Muscle layer of colon (tissue), 2 donors: ENCODE measurements around the gene NTN3.
"Not testable (repeated sequence)": the region's sequence is repeated elsewhere in the genome, so short reads cannot be mapped to it uniquely, and the experiment has no call there.

ENCODE experiments used
- H3K27ac ChIP-seq: one replicate; pipeline ENCODE4 v1.7.0; 2013; ENCODE audit warnings: low read depth, mild to moderate bottlenecking, low read length, moderate library complexity
- H3K27me3 ChIP-seq, 2 donors: one replicate each; pipeline ENCODE4 v1.7.0; 2013; ENCODE audit warnings: low read length in 2 of 2, mild to moderate bottlenecking in 2 of 2; ENCODE audit not compliant: insufficient read depth in 2 of 2, control insufficient read depth in 1 of 2
- H3K36me3 ChIP-seq: one replicate; pipeline ENCODE4 v1.7.0; 2013; ENCODE audit warnings: mild to moderate bottlenecking, low read length; ENCODE audit not compliant: insufficient read depth
- H3K4me1 ChIP-seq: one replicate; pipeline ENCODE4 v1.7.0; 2013; ENCODE audit warnings: mild to moderate bottlenecking, low read length; ENCODE audit not compliant: insufficient read depth
- H3K4me3 ChIP-seq, 2 donors: one replicate each; pipeline ENCODE4 v1.7.0; 2013; ENCODE audit warnings: low read length in 2 of 2, low read depth in 1 of 2, mild to moderate bottlenecking in 1 of 2, moderate library complexity in 1 of 2
- H3K9ac ChIP-seq: one replicate; pipeline ENCODE4 v1.7.0; 2013; ENCODE audit warnings: low read length
- H3K9me3 ChIP-seq: one replicate; pipeline ENCODE4 v1.7.0; 2013; ENCODE audit warnings: mild to moderate bottlenecking, low read length
- donor health status: abdominal sarcoma.
- donor health status: Adenocarcinoma of cecum.

NTN3 gene

DNA sequence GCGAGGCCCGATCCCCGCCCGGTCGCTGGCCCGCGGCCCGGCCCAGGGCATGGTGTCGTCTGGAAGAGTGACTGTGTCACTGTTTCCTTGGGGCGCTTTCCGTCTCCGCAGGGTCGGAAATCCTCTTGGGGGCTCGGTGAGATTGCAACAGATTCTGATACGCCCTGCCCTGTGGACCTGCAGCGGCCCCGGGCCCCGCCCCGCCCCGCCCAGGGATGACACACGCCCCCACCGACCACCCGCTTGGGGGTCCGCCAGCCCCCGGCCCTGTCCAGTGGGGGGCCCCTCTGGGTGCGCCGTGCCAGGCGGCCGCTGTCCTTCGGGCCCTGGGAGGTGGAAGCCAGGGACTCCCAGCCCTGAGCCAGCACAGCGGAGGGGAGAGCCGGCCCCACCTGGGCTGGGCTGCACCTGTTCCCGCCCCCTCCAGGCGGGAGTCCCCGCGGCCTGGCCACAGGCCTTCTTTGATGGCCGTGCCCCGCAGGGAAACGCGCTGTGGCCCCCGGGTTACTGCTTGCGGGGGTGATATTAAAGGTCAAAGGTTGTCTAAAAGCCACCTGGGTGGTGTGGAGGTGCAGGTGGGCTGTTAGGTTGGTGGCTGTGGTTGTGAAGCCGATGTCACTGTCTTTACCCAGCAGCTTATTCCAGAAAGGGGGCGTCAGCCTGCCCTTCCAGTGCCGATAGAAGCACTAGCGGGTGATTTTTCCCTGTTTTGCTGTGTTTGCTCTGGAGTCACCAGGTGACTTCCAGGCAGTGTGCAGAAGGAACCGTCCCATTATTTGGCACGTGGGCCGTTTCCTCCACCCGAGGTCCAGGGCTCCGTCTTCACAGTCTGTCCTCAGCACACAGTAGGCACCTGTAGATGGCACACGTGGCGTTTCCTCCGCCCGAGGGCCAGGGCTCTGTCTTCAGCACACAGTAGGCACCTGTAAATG lies 4.6 kb downstream of the NTN3 start:
- Histone ChIP-seq H3K9me3 (no peaks in the 10 kb centered on the region), H3K9ac (no peak overlapping the region), H3K27ac (peak overlapping the region; percentile 12), H3K27me3 (peaks cover 2 to 30% of the 10 kb centered on the region in 2 donors), H3K4me3 (peak overlapping the region; percentile 52 to 55), H3K36me3 (no peaks in the 10 kb centered on the region), H3K4me1 (peaks cover 6% of the 10 kb centered on the region)

DNA sequence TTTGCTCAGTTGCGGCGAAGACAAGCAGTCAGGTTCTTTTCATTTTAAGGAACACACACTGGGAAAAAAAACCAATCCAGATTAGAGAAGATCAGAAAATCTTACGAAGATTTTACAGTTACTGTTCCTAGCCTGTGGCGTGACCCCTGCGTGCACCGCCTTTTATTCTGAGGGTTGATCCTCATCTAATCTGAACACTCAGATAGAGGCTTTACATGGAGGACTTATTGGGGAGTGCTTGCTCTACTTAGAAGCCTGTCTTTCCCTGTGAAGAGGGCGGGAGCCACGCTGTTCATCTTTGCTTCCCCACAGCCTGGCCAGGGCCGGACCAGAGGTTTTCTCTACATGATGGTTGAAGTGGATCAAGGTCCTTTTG lies 5.2 kb downstream of the NTN3 start:
- Histone ChIP-seq H3K4me1 (peaks cover 6% of the 10 kb centered on the region), H3K36me3 (no peaks in the 10 kb centered on the region), H3K9ac (no peak overlapping the region), H3K27me3 (peaks cover 0 to 23% of the 10 kb centered on the region in 2 donors), H3K9me3 (no peaks in the 10 kb centered on the region), H3K27ac (no peak overlapping the region), H3K4me3 (no peak overlapping the region)

GRCh38 chr16:2476741-2477140 lies 5.6 kb downstream of the NTN3 start:
- no peaks in the 10 kb centered on the region for H3K36me3 ChIP-seq
- no peaks in the 10 kb centered on the region for H3K9me3 ChIP-seq
- peaks cover 6% of the 10 kb centered on the region for H3K4me1 ChIP-seq
- no peak overlapping the region for H3K9ac ChIP-seq
- no peak overlapping the region for H3K4me3 ChIP-seq
- H3K27ac ChIP-seq = no peak overlapping the region
- peaks cover 0 to 19% of the 10 kb centered on the region in 2 donors for H3K27me3 ChIP-seq

GRCh38 chr16:2477327-2477726 lies 6.2 kb downstream of the NTN3 start:
- H3K9ac ChIP-seq = no peak overlapping the region
- no peaks in the 10 kb centered on the region for H3K9me3 ChIP-seq
- no peaks in the 10 kb centered on the region for H3K36me3 ChIP-seq
- no peak overlapping the region for H3K27ac ChIP-seq
- H3K4me3 ChIP-seq = no peak overlapping the region
- H3K4me1 ChIP-seq = peaks cover 10% of the 10 kb centered on the region
- H3K27me3 ChIP-seq = peaks cover 0 to 13% of the 10 kb centered on the region in 2 donors

DNA sequence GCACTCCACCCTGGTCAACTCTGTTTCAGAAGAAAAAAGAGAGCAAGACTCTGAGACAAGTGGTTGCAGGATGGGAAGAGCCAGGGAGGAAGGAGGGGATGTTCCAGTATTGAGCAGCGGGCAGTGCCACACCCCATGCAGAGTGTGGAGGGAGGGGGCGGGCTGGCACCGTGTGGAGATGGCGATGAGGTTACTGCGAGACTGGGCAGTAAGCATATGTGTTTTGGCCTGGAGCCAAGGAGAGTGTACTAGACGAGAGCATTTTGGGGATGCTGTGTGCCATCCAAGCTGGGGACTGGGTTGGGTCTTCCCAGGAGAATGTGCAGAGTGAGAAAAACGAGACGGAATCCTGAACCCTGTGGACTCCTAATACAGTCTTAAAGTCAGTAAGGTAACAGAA lies 7.2 kb downstream of the NTN3 start:
- Histone ChIP-seq H3K36me3 (no peaks in the 10 kb centered on the region), H3K4me1 (peaks cover 19% of the 10 kb centered on the region), H3K9ac (no peak overlapping the region), H3K9me3 (no peaks in the 10 kb centered on the region), H3K27me3 (peaks cover 0 to 4% of the 10 kb centered on the region in 2 donors), H3K27ac (no peak overlapping the region), H3K4me3 (no peak overlapping the region)

GRCh38 chr16:2479996-2480395 lies 8.9 kb downstream of the NTN3 start:
- not testable (repeated sequence) for H3K9ac ChIP-seq, H3K36me3 ChIP-seq, H3K27ac ChIP-seq, H3K4me3 ChIP-seq, H3K27me3 ChIP-seq, H3K9me3 ChIP-seq
- peaks cover 31% of the 10 kb centered on the region for H3K4me1 ChIP-seq

DNA sequence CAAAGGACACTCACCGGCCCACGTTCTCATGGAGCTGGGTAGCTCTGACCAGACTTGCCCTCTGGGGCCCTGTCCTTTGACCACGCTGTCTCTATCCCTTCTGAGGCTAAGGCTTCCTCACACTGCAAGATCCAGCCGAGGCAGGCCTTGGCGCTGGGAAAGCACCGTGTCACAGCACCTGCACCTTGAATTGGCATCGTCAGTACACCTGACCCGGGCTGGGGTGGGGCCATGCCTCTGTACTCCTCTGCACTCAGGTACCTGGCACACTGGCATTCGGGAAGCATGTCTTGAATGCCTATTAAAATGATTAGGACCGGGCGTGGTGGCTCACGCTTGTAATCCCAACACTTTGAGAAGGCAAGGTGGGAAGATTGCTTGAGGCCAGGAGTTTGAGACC lies 9.9 kb downstream of the NTN3 start:
- peaks cover 28% of the 10 kb centered on the region for H3K4me1 ChIP-seq
- no peak overlapping the region for H3K4me3 ChIP-seq
- H3K9ac ChIP-seq = no peak overlapping the region
- no peaks in the 10 kb centered on the region for H3K9me3 ChIP-seq
- no peaks in the 10 kb centered on the region for H3K36me3 ChIP-seq
- no peaks in the 10 kb centered on the region for H3K27me3 ChIP-seq
- H3K27ac ChIP-seq = no peak overlapping the region

DNA sequence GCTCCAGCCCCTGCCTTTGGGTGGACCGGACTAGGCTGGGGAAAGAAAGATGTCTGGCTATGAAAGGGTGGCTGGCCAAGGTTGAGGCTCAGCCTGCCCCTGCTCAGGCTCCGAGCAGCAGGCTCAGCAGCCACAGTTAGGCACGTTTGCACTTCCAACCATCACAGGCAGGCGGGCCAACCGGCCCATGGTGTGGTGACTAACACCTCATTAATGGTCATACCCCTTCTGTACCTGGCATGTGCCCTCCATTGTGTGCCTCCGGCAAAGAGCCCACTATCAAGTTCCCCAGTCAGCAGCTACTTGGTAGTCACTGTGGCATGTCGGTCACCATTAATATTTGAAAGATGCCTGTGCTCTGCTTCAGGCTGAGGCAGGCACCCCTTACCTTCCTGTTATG lies 10.6 kb downstream of the NTN3 start:
- H3K4me1 ChIP-seq = peaks cover 25% of the 10 kb centered on the region
- H3K9ac ChIP-seq = peak overlapping the region; percentile 76
- no peak overlapping the region for H3K27ac ChIP-seq
- H3K4me3 ChIP-seq = no peak overlapping the region
- H3K27me3 ChIP-seq = no peaks in the 10 kb centered on the region
- no peaks in the 10 kb centered on the region for H3K9me3 ChIP-seq
- H3K36me3 ChIP-seq = no peaks in the 10 kb centered on the region

GRCh38 chr16:2482249-2482648 lies 11.2 kb downstream of the NTN3 start:
- peak overlapping the region; percentile 29 to 45 for H3K4me3 ChIP-seq
- H3K9ac ChIP-seq = peak overlapping the region; percentile 76

DNA sequence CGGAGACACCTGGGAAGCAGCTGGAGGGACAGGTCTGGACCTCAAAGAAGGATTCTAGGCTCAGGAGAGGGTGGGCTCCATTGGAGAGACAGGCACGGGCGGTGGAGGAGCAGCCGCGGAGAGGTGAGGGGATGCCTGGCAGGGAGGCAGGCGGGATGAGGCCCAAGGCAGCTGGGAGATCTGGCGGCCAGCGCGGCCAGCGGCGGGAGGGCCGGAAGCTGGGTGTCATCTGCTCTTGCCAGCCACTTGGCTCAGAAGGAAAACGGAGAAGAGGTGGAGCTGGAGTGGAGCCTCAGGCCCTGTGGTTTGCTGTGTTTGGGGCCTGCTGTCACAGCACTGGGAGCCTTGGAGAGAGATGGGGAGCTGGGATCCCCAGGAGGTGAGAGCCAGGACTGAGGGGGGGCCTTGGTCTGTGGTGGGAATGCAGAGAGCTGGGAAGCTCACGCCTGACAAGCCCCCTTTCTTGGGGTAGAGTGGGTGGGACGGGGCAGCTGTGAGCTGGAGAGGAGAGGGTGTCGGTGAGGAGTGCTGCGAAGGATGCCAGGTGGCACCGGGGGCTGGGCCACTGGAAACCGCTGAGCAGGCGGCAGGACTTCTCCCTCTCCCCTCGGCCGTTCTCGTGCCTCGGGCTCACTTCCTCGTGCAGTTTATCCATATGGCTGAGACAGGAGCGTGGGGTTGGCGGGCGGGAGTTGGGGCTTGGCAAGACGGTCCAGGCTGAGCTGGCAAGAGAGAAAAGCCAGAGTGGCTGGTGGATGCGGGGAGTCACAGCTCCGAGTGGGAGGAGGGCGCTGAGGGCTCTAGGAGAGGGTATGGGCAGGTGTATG lies 11.8 kb downstream of the NTN3 start:
- H3K27me3 ChIP-seq = no peaks in the 10 kb centered on the region
- H3K9me3 ChIP-seq = no peaks in the 10 kb centered on the region
- peak overlapping the region; percentile 76 for H3K9ac ChIP-seq
- H3K4me3 ChIP-seq = peak overlapping the region; percentile 29 to 45
- H3K27ac ChIP-seq = peak overlapping the region; percentile 85
- H3K4me1 ChIP-seq = peaks cover 25% of the 10 kb centered on the region
- no peaks in the 10 kb centered on the region for H3K36me3 ChIP-seq

More at GRCh38 chr16:2482249-2482648, 11.2 kb downstream of the NTN3 start:
- Histone ChIP-seq H3K27ac (peak overlapping the region; percentile 85), H3K9me3 (no peaks in the 10 kb centered on the region), H3K4me1 (peaks cover 25% of the 10 kb centered on the region), H3K36me3 (no peaks in the 10 kb centered on the region), H3K27me3 (no peaks in the 10 kb centered on the region)
